T-helper 1 cell treated with Interleukin-12 subunit alpha and Interleukin-12 subunit beta and Interleukin-4 antibody, amounts not matched to agents 30 μg/mL and 1 μg/mL, for 36 hours (primary cell): ENCODE data around the gene RUNDC1.

Experiments used
- H3K27ac Mint-ChIP-seq: one replicate; pipeline ENCODE4 v1.8.0; 2021; ENCODE audit warnings: mild to moderate bottlenecking, mixed read lengths
- H3K27me3 Mint-ChIP-seq: one replicate; pipeline ENCODE4 v1.8.0; 2021; ENCODE audit warnings: low read depth, mixed read lengths
- H3K36me3 Mint-ChIP-seq: one replicate; pipeline ENCODE4 v1.8.0; 2021; ENCODE audit warnings: low read depth, mixed read lengths
- H3K4me1 Mint-ChIP-seq: one replicate; pipeline ENCODE4 v1.8.0; 2021; ENCODE audit warnings: low read depth, mixed read lengths
- H3K4me3 Mint-ChIP-seq: one replicate; pipeline ENCODE4 v1.8.0; 2021; ENCODE audit warnings: mild to moderate bottlenecking, moderate library complexity, mixed read lengths
- H3K9me3 Mint-ChIP-seq: one replicate; pipeline ENCODE4 v1.8.0; 2021; ENCODE audit warnings: mixed read lengths

The RUNDC1 gene

GRCh38 chr17:43033948-43034881, 53.9 kb downstream of the RUNDC1 start:
- Mint-ChIP-seq H3K4me1 (no peaks in the 10 kb centered on the region), H3K36me3 (no peaks in the 10 kb centered on the region), H3K4me3 (no peak overlapping the region), H3K9me3 (no peaks in the 10 kb centered on the region), H3K27me3 (no peaks in the 10 kb centered on the region), H3K27ac (no peak overlapping the region)

- Mint-ChIP-seq H3K27me3 (no peaks in the 10 kb centered on the region), H3K36me3 (no peaks in the 10 kb centered on the region), H3K4me3 (no peak overlapping the region), H3K9me3 (no peaks in the 10 kb centered on the region), H3K27ac (no peak overlapping the region), H3K4me1 (no peaks in the 10 kb centered on the region)
Measured at GRCh38 chr17:43034894-43035293, 54.5 kb downstream of the RUNDC1 start.

DNA sequence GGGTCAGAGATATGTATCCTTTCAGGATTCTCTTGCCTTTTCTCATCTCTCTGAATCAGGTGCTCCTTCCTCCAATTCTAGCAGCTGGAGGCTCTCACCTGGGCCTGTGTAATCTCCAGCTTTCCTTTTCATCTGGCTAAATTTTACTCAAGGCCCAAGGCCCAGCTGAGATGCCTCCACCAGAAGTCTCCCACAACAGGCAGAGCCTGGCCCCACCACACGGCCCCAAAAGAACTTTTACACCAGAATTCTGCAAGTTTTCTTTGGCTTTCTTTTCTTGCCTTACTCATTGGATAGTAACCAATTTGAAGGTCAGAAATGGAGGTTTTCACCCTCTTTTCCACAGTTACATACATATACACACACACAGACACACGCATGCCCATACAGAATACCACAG, 59.3 kb downstream of the RUNDC1 start:
- no peaks in the 10 kb centered on the region for H3K27me3 Mint-ChIP-seq
- no peaks in the 10 kb centered on the region for H3K9me3 Mint-ChIP-seq
- no peak overlapping the region for H3K4me3 Mint-ChIP-seq
- no peak overlapping the region for H3K27ac Mint-ChIP-seq
- no peaks in the 10 kb centered on the region for H3K4me1 Mint-ChIP-seq
- H3K36me3 Mint-ChIP-seq, result peaks cover 3% of the 10 kb centered on the region

GRCh38 chr17:43040655-43041054, 60.3 kb downstream of the RUNDC1 start:
- H3K27me3 Mint-ChIP-seq, result no peaks in the 10 kb centered on the region
- H3K36me3 Mint-ChIP-seq, result peaks cover 5% of the 10 kb centered on the region
- no peaks in the 10 kb centered on the region for H3K9me3 Mint-ChIP-seq
- no peak overlapping the region for H3K4me3 Mint-ChIP-seq
- H3K27ac Mint-ChIP-seq, result no peak overlapping the region
- no peaks in the 10 kb centered on the region for H3K4me1 Mint-ChIP-seq

DNA sequence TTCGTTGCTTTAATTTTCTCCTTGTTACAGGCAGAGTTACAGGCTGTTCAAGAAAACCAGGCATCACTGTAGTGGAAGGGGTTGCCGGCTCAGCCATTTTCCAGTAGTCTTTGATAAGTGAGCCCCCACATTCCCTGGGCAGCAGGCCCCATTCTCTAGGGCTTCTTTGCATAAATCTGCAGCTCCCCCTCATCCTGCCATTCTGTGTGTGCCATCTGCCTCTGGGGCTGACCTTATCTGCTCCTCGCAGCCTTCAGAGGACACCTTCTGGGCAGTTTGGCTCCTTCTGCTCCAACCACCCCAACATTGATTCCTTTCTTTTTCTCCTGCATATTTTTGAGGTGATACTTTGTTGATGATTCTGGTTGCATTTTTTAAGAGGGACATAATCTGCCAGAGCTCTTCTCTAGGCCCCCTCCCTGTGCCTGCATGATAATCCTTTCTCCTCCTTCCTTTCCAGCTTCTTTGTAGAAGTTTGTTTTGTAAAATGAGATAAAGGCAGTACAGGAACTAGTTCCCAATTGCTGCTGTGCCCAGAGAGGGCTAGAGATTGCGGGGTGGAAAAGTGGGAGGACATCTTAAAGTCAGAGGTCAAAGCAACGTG, 61.8 kb downstream of the RUNDC1 start:
- no peaks in the 10 kb centered on the region for H3K27me3 Mint-ChIP-seq
- H3K4me1 Mint-ChIP-seq, result no peaks in the 10 kb centered on the region
- no peaks in the 10 kb centered on the region for H3K9me3 Mint-ChIP-seq
- H3K27ac Mint-ChIP-seq, result no peak overlapping the region
- no peak overlapping the region for H3K4me3 Mint-ChIP-seq
- peaks cover 5% of the 10 kb centered on the region for H3K36me3 Mint-ChIP-seq
